PFSK-1 (cell line): ENCODE results near the gene RBPJL.

Experiments used
- POLR2AphosphoS5 ChIP-seq: IDR thresholded peaks from 2 replicates; pipeline ENCODE4 v1.6.1; 2012; ENCODE audit warnings: low read depth, mild to moderate bottlenecking, control low read depth, low read length, moderate library complexity
- SIN3A ChIP-seq: IDR thresholded peaks from 2 replicates; pipeline ENCODE4 v1.6.1; 2012; ENCODE audit warnings: mild to moderate bottlenecking, low read length, moderate library complexity, borderline replicate concordance; ENCODE audit not compliant: insufficient read depth
- TF ChIP-seq, protein P1 (sequence below), 2 experiments: IDR thresholded peaks; 2 replicates each; pipeline versions ENCODE4 v1.6.1 to v1.8.0; 2011 to 2012; ENCODE audit warnings: low read depth in 2 of 2, low read length in 2 of 2, control low read depth in 1 of 2, inconsistent platforms in 1 of 2, mild to moderate bottlenecking in 1 of 2, moderate library complexity in 1 of 2; ENCODE audit not compliant: insufficient read depth in 1 of 2

DNA sequence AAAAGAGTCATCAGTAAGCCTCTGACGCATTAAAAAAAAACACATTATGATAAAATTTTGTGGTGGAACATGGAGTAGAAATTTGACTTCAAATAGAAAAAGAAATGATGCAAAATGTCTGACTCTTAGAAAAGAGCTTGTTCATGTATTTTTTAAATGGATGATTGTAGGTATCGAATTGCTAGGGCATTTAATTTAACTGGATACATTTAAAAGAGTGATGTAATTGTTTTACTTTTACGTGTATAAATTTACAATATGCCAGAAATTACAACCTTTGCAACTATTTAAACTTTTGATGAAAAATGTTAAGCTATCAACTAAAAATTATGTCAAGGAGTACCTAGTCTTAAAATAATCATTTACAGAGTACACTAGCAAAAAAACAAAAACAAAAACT, 46.1 kb downstream of the RBPJL start:
- TF ChIP-seq POLR2AphosphoS5 (no peak), SIN3A (no peak)
- TF ChIP-seq, protein P1, sequence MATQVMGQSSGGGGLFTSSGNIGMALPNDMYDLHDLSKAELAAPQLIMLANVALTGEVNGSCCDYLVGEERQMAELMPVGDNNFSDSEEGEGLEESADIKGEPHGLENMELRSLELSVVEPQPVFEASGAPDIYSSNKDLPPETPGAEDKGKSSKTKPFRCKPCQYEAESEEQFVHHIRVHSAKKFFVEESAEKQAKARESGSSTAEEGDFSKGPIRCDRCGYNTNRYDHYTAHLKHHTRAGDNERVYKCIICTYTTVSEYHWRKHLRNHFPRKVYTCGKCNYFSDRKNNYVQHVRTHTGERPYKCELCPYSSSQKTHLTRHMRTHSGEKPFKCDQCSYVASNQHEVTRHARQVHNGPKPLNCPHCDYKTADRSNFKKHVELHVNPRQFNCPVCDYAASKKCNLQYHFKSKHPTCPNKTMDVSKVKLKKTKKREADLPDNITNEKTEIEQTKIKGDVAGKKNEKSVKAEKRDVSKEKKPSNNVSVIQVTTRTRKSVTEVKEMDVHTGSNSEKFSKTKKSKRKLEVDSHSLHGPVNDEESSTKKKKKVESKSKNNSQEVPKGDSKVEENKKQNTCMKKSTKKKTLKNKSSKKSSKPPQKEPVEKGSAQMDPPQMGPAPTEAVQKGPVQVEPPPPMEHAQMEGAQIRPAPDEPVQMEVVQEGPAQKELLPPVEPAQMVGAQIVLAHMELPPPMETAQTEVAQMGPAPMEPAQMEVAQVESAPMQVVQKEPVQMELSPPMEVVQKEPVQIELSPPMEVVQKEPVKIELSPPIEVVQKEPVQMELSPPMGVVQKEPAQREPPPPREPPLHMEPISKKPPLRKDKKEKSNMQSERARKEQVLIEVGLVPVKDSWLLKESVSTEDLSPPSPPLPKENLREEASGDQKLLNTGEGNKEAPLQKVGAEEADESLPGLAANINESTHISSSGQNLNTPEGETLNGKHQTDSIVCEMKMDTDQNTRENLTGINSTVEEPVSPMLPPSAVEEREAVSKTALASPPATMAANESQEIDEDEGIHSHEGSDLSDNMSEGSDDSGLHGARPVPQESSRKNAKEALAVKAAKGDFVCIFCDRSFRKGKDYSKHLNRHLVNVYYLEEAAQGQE (IDR thresholded peaks at IDR 0.05; ENCODE audit: insufficient read depth in 1 of 2, low read depth in 2 of 2, low read length in 2 of 2), result no peak
